OCI-LY7 (cell line): Measurements from ENCODE around the gene TOP2A.

Experiments used
- CTCF ChIP-seq: fragments of 200-600 bp; sonication (generic); conservative IDR thresholded peaks from 2 replicates; pipeline ENCODE4 v1.5.1; 2014; ENCODE audit warnings: mild to moderate bottlenecking, antibody characterized with exemption, low read length, moderate library complexity, mixed read lengths
- EZH2phosphoT487 ChIP-seq: fragments of 200-600 bp; sonication (generic); IDR thresholded peaks from 2 replicates; pipeline ENCODE4 v1.6.1; 2018; ENCODE audit warnings: low read depth, borderline replicate concordance, mild to moderate bottlenecking, mixed run types, antibody characterized with exemption, low read length, moderate library complexity, mixed read lengths

GRCh38 chr17:40459636-40460603, 42.2 kb upstream of the TOP2A start:
- no peak for TF ChIP-seq EZH2phosphoT487
- TF ChIP-seq CTCF: no peak
